Heart right ventricle (tissue), 16 donors: ENCODE results near the gene RAD51C. TPM values are rescaled to one million over a fixed set of nuclear protein-coding genes. Genes with fewer than 3 reads are reported as not detected.

Experiments
- ATAC-seq, 8 donors: fragments of 200-7000 bp; cut with Tn5 transposase; one replicate each; pipeline ENCODE4 v1.9.1; 2020; ENCODE audit warnings: mild to moderate bottlenecking in 8 of 8, moderate library complexity in 8 of 8, moderate number of reproducible peaks in 1 of 8
- DNase-seq, 2 donors: peaks; one replicate each; pipeline ENCODE4 v3.0.0-alpha.2; 2020
- H3K27ac ChIP-seq, 10 donors: fragments of 200-600 bp; sonication (generic) in 2 of 10; one replicate each; pipeline versions ENCODE4 v1.5.0 to v1.8.0; 2020 to 2022; ENCODE audit warnings: mild to moderate bottlenecking in 3 of 10
- H3K27me3 ChIP-seq, 7 donors: fragments of 200-600 bp; one replicate each; pipeline ENCODE4 v1.8.0; 2021 to 2022; ENCODE audit warnings: mild to moderate bottlenecking in 2 of 7
- H3K36me3 ChIP-seq, 9 donors: fragments of 200-600 bp; sonication (generic) in 1 of 9; one replicate each; pipeline versions ENCODE4 v1.5.0 to v1.8.0; 2020 to 2022; ENCODE audit warnings: mild to moderate bottlenecking in 2 of 9
- H3K4me1 ChIP-seq, 9 donors: fragments of 200-600 bp; sonication (generic) in 1 of 9; one replicate each; pipeline versions ENCODE4 v1.5.0 to v1.8.0; 2020 to 2022; ENCODE audit warnings: mild to moderate bottlenecking in 4 of 9
- H3K4me3 ChIP-seq, 10 donors: fragments of 200-600 bp; sonication (generic) in 2 of 10; one replicate each; pipeline versions ENCODE4 v1.5.0 to v1.8.0; 2020 to 2022; ENCODE audit warnings: mild to moderate bottlenecking in 7 of 10, moderate library complexity in 2 of 10
- H3K9me3 ChIP-seq, 11 donors: fragments of 200-600 bp in 10 of 11; sonication (generic) in 2 of 11; one replicate each; pipeline versions ENCODE4 v1.5.0 to v1.8.0; 2013 to 2022; ENCODE audit warnings: mild to moderate bottlenecking in 2 of 11, control low read depth in 1 of 11, moderate library complexity in 1 of 11
- CTCF ChIP-seq, 9 donors: fragments of 200-600 bp; sonication (generic) in 2 of 9; IDR thresholded peaks; one replicate each; pipeline versions ENCODE4 v1.5.0 to v1.8.0; 2021 to 2022; ENCODE audit warnings: antibody characterized with exemption in 9 of 9, mild to moderate bottlenecking in 5 of 9, moderate library complexity in 1 of 9
- WGBS, 2 donors: extraction: QIAGEN DNeasy Blood & Tissue Kit; methylation state at CpG; one replicate each; pipeline ENCODE4 v1.1.7; 2013; ENCODE audit warnings: inconsistent platforms in 1 of 2; 5-methylcytosine and 5-hydroxymethylcytosine counted together
- intact Hi-C, 10 donors: fragments of 100-400 bp; cut with DNase I; formaldehyde crosslinking; loops; one replicate each; pipeline versions ENCODE4 v1.11.1 to v1.14.2; 2022
- polyA plus RNA-seq, 2 donors: library from polyadenylated mRNA; stranded (reverse); fragments of 200-250 nt; gene quantifications; one replicate each; pipeline ENCODE4 v1.2.3, GENCODE V29; 2013
- total RNA-seq, 10 donors: library from RNA; stranded (reverse); fragmentation: NEBNext Ultra II Directional in 3 of 10; extraction: Animal tissue kit (Norgen Biotek cat#: 25700) in 3 of 10; gene quantifications; one replicate each; pipeline versions ENCODE4 v1.2.1 to v1.2.4, GENCODE V29; 2021 to 2023
- donor health status: Arrhythmogenic right ventricular cardiomyopathy.
- donor health status: ischemic (EF 13 %, LVEDD 7.1; RV severe dilation, severe dysfunction).
- donor health status: healthy with polysubstance abuse.
- donor health status: DM: no; HTN: yes; CAD: no.
- donor health status: DM: no; HTN: no; CAD: no.
- donor health status: ischemic (EF 25% LVEDD 6.9; RV normal size, moderate dysfunction).
- donor health status: ischemic (EF 25% LVEDD 5.7; RV mildly dilated, moderate dysfunction).
- donor health status: healthy.
- donor health status: DM: yes; HTN: yes; CAD: no.
- donor health status: Ischemic cardiomyopathy.
- donor health status: ischemic (EF 35%, LVEDD 5.7; RV mildly dilated, moderate dysfunction).
- donor health status: nonischemic (EF 11% LVEDD 7.7; RV severe dilation, severe dysfunction).
- donor health status: DM: yes; HTN: yes; CAD: no.
- donor health status: PGD.
- donor health status: ischemic (EF 29% LVEDD 5.4; RV normal size, mild dysfunction).
- donor health status: nonischemic (EF 23%, LVEDD 6.1; RV moderate dilation, normal function).

Gene RAD51C
- total and polyA plus RNA-seq, 12 donors: 19.4 to 40.7 (median 36.2) TPM

GRCh38 chr17:58783380-58783779, 91.0 kb downstream of the RAD51C start:
- H3K9me3 ChIP-seq: no peaks in the 10 kb centered on the region
- H3K4me3 ChIP-seq: no peak overlapping the region
- no peak for DNase-seq
- WGBS, 2 donors: 44 to 67% methylated on average over 4 of the region's 4 CpGs
- no peak for TF ChIP-seq CTCF (IDR thresholded peaks at IDR 0.05)
- intact Hi-C loops: no loop called here
- H3K4me1 ChIP-seq: peaks cover 0 to 5% (median 0%) of the 10 kb centered on the region in 9 donors
- no peak overlapping the region for H3K27ac ChIP-seq
- no peaks in the 10 kb centered on the region for H3K36me3 ChIP-seq
- no peak for ATAC-seq
- peaks cover 0 to 8% (median 0%) of the 10 kb centered on the region in 7 donors for H3K27me3 ChIP-seq

- H3K27ac ChIP-seq: no peak overlapping the region
- no peaks in the 10 kb centered on the region for H3K9me3 ChIP-seq
- ATAC-seq: no peak
- H3K36me3 ChIP-seq: no peaks in the 10 kb centered on the region
- no peak overlapping the region for H3K4me3 ChIP-seq
- no peak for DNase-seq
- 41 to 48% methylated on average over 1 of the region's 1 CpG for WGBS, 2 donors
- intact Hi-C loops: no loop called here
- peaks cover 0 to 5% (median 0%) of the 10 kb centered on the region in 9 donors for H3K4me1 ChIP-seq
- peaks cover 0 to 12% (median 0%) of the 10 kb centered on the region in 7 donors for H3K27me3 ChIP-seq
- TF ChIP-seq CTCF (IDR thresholded peaks at IDR 0.05): no peak
Observed at GRCh38 chr17:58785097-58785496, 92.7 kb downstream of the RAD51C start.

Other genes with a start within 250 kb of the RAD51C start
- gene HSF5, start 204.2 kb upstream of the RAD51C start, total RNA-seq: under 1 TPM in 3 of 10 donors, not detected in 7; 0.04 to 0.14 (median 0.05) TPM
- not detected for gene HSF5, start 204.2 kb upstream of the RAD51C start, polyA plus RNA-seq
- 10 to 100 TPM in 9 of 10 donors, 1 to 10 TPM in 1; 8.5 to 26.6 (median 17.1) TPM for gene MTMR4, start 178.0 kb upstream of the RAD51C start, total RNA-seq
- 10 to 100 TPM in 1 of 2 donors, 1 to 10 TPM in 1; 9.6 to 12.3 TPM for gene MTMR4, start 178.0 kb upstream of the RAD51C start, polyA plus RNA-seq
- gene TEX14, start 557 bp upstream of the RAD51C start, total RNA-seq: under 1 TPM in 6 of 10 donors, not detected in 4; 0.05 to 0.19 (median 0.14) TPM
- under 1 TPM; 0.07 to 0.88 TPM for gene TEX14, start 557 bp upstream of the RAD51C start, polyA plus RNA-seq
- 1 to 10 TPM in 2 of 10 donors, under 1 TPM in 8; 0.14 to 3.1 (median 0.46) TPM for gene PPM1E, start 63.3 kb downstream of the RAD51C start, total RNA-seq
- gene PPM1E, start 63.3 kb downstream of the RAD51C start, polyA plus RNA-seq: under 1 TPM; 0.20 to 0.22 TPM